Hepatocyte (in vitro differentiated cells): ENCODE measurements around the gene LILRA5.

ENCODE experiments used
- EZH2phosphoT487 ChIP-seq: fragments of 200-600 bp; sonication (generic); IDR thresholded peaks from one replicate; pipeline ENCODE4 v1.6.1; 2018; ENCODE audit warnings: antibody characterized with exemption, mild to moderate bottlenecking, low read depth, moderate library complexity; ENCODE audit not compliant: unreplicated experiment, severe bottlenecking
- TF ChIP-seq, protein P1 (sequence below): fragments of 200-600 bp; sonication (generic); IDR thresholded peaks from 2 replicates; pipeline ENCODE4 v1.5.1; 2016; ENCODE audit warnings: antibody characterized with exemption, mild to moderate bottlenecking; ENCODE audit not compliant: poor library complexity

DNA sequence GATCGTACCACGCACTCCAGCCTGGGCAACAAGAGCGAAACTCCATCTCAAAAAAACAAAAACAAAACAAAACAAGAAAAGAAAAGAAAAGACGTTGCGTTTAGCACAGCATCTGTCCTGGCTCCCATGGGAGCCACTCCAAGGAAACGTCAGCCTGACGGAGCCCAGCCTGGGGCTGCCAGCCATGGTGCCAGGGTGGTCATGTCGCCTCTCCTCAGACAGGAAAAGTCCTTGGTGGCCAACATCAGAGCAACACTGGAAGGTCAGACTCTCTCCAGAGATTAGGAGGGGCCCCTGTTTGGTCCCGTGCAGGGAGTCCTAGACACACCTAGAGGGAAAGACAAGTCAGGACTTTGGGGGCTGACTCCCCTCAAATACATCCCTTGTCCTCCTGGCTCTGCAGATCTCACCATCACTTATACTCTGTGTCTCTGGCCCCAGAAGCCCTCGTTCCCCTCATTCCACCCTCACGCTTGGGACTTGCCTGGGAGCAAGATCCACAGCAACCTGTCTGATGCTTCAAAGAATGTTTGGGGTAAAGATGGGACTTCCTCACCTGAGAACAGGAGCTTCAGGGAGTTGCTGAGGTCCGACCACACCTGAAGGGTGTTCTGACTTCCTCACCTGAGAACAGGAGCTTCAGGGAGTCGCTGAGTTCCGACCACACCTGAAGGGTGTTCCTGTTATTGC lies 16.7 kb upstream of the LILRA5 start:
- TF ChIP-seq, protein P1, sequence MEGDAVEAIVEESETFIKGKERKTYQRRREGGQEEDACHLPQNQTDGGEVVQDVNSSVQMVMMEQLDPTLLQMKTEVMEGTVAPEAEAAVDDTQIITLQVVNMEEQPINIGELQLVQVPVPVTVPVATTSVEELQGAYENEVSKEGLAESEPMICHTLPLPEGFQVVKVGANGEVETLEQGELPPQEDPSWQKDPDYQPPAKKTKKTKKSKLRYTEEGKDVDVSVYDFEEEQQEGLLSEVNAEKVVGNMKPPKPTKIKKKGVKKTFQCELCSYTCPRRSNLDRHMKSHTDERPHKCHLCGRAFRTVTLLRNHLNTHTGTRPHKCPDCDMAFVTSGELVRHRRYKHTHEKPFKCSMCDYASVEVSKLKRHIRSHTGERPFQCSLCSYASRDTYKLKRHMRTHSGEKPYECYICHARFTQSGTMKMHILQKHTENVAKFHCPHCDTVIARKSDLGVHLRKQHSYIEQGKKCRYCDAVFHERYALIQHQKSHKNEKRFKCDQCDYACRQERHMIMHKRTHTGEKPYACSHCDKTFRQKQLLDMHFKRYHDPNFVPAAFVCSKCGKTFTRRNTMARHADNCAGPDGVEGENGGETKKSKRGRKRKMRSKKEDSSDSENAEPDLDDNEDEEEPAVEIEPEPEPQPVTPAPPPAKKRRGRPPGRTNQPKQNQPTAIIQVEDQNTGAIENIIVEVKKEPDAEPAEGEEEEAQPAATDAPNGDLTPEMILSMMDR, result no peak
- no peak for TF ChIP-seq EZH2phosphoT487
